Erythroblast (primary cell): Measurements from ENCODE around the gene ZNF222.

Source experiments
- GATA1 ChIP-seq: IDR thresholded peaks from 2 replicates; pipeline ENCODE4 v1.6.1; 2011; ENCODE audit warnings: low read depth, mild to moderate bottlenecking, control low read depth, low read length, moderate library complexity
- POLR2A ChIP-seq: IDR thresholded peaks from 2 replicates; pipeline ENCODE4 v1.6.1; 2011; ENCODE audit warnings: mild to moderate bottlenecking, low read length

GRCh38 chr19:43997631-43998290 is 27.4 kb upstream of the ZNF222 start:
- no peak for TF ChIP-seq POLR2A
- no peak for TF ChIP-seq GATA1
